Hepatocyte (in vitro differentiated cells): ENCODE results near the gene BRD3OS. TPM values are rescaled to one million over a fixed set of nuclear protein-coding genes. Genes with fewer than 3 reads are reported as not detected.
A peak's percentile ranks its signal among the peaks of the same experiment; 100 is the strongest.

Experiments
- DNase-seq: peaks from one replicate; pipeline ENCODE4 v3.0.0-alpha.2; 2016; ENCODE audit warnings: low spot score
- H2AFZ ChIP-seq: fragments of 200-600 bp; sonication (generic); 2 replicates; pipeline ENCODE4 v1.6.0; 2016; ENCODE audit warnings: antibody characterized with exemption, mild to moderate bottlenecking
- H3K27ac ChIP-seq: fragments of 200-600 bp; sonication (generic); 2 replicates; pipeline ENCODE4 v1.5.1; 2016; ENCODE audit warnings: mild to moderate bottlenecking
- H3K27me3 ChIP-seq: fragments of 200-600 bp; sonication (generic); 2 replicates; pipeline ENCODE4 v1.6.1; 2016
- H3K36me3 ChIP-seq: fragments of 200-600 bp; sonication (generic); replicated peaks from 2 replicates; pipeline ENCODE4 v1.5.1; 2016; ENCODE audit warnings: low read depth; ENCODE audit not compliant: insufficient read depth
- H3K4me1 ChIP-seq: fragments of 200-600 bp; sonication (generic); 2 replicates; pipeline ENCODE4 v1.5.1; 2016; ENCODE audit warnings: mild to moderate bottlenecking, moderate library complexity; ENCODE audit not compliant: insufficient read depth
- H3K4me2 ChIP-seq: fragments of 200-600 bp; sonication (generic); 2 replicates; pipeline ENCODE4 v1.6.0; 2016
- H3K4me3 ChIP-seq: fragments of 200-600 bp; sonication (generic); 2 replicates; pipeline ENCODE4 v1.5.1; 2016; ENCODE audit warnings: mild to moderate bottlenecking
- H3K79me2 ChIP-seq: fragments of 200-600 bp; sonication (generic); 2 replicates; pipeline ENCODE4 v1.6.0; 2017; ENCODE audit warnings: mild to moderate bottlenecking
- H3K9me2 ChIP-seq: fragments of 200-600 bp; sonication (generic); replicated peaks from 2 replicates; pipeline ENCODE4 v1.6.0; 2017; ENCODE audit warnings: mild to moderate bottlenecking; ENCODE audit not compliant: insufficient read depth
- H3K9me3 ChIP-seq: fragments of 200-600 bp; sonication (generic); 2 replicates; pipeline ENCODE4 v1.5.1; 2016; ENCODE audit warnings: low read depth, mild to moderate bottlenecking
- H4K20me1 ChIP-seq: fragments of 200-600 bp; sonication (generic); 2 replicates; pipeline ENCODE4 v1.6.0; 2016; ENCODE audit warnings: mild to moderate bottlenecking; ENCODE audit not compliant: insufficient read depth, poor library complexity, severe bottlenecking
- CTCF ChIP-seq: fragments of 200-600 bp; sonication (generic); IDR thresholded peaks from 2 replicates; pipeline ENCODE4 v1.5.1; 2016; ENCODE audit warnings: antibody characterized with exemption, mild to moderate bottlenecking; ENCODE audit not compliant: poor library complexity
- EZH2 ChIP-seq: fragments of 200-600 bp; sonication (generic); IDR thresholded peaks from 2 replicates; pipeline ENCODE4 v1.6.1; 2016; ENCODE audit warnings: antibody characterized with exemption, mild to moderate bottlenecking, borderline replicate concordance
- EZH2phosphoT487 ChIP-seq: fragments of 200-600 bp; sonication (generic); IDR thresholded peaks from one replicate; pipeline ENCODE4 v1.6.1; 2018; ENCODE audit warnings: antibody characterized with exemption, mild to moderate bottlenecking, low read depth, moderate library complexity; ENCODE audit not compliant: unreplicated experiment, severe bottlenecking
- WGBS: methylation state at CpG from one replicate; pipeline ENCODE4 v1.1.6; 2016; ENCODE audit warnings: low lambda C conversion rate; ENCODE audit errors: missing lambda C conversion rate; 5-methylcytosine and 5-hydroxymethylcytosine counted together
- polyA plus RNA-seq: library from polyadenylated mRNA; unstranded; fragments of >200 nt; fragmentation: Nextera tagmentation; extraction: Ambion mirVana; gene quantifications from 2 replicates; pipeline ENCODE4 v1.2.1, GENCODE V29; 2016
- total RNA-seq: library from RNA; depleted of rRNA; stranded (reverse); fragments of >200 nt; gene quantifications from 2 replicates; pipeline ENCODE4 v1.2.3, GENCODE V29; 2014

The BRD3OS gene
- total and polyA plus RNA-seq, 2 experiments from 2014 or later = 13.4 to 14.9 TPM

GRCh38 chr9:134053941-134054761 is 28.9 kb downstream of the BRD3OS start:
- DNase-seq = no peak
- H3K4me2 ChIP-seq = no peak overlapping the region
- H3K9me2 ChIP-seq = no peaks in the 10 kb centered on the region
- no peaks in the 10 kb centered on the region for H3K9me3 ChIP-seq
- no peak overlapping the region for H3K4me3 ChIP-seq
- peaks cover 39% of the 10 kb centered on the region for H3K4me1 ChIP-seq
- H4K20me1 ChIP-seq = peaks cover 69% of the 10 kb centered on the region
- H3K36me3 ChIP-seq = no peaks in the 10 kb centered on the region
- H3K27me3 ChIP-seq = no peaks in the 10 kb centered on the region
- H3K79me2 ChIP-seq = peaks cover 72% of the 10 kb centered on the region
- no peak overlapping the region for H3K27ac ChIP-seq
- TF ChIP-seq CTCF (no peak), EZH2 (no peak), EZH2phosphoT487 (no peak)
- WGBS = 93% methylated on average over 34 of the region's 44 CpGs
- H2AFZ ChIP-seq = no peak overlapping the region

GRCh38 chr9:134054891-134055811 is 29.9 kb downstream of the BRD3OS start:
- Histone ChIP-seq H2AFZ (no peak overlapping the region), H3K27me3 (no peaks in the 10 kb centered on the region), H3K4me3 (no peak overlapping the region), H4K20me1 (peaks cover 79% of the 10 kb centered on the region), H3K9me3 (no peaks in the 10 kb centered on the region), H3K27ac (no peak overlapping the region), H3K36me3 (no peaks in the 10 kb centered on the region), H3K4me2 (peak overlapping the region; percentile 47), H3K4me1 (peaks cover 44% of the 10 kb centered on the region), H3K9me2 (no peaks in the 10 kb centered on the region), H3K79me2 (peaks cover 82% of the 10 kb centered on the region)
- 89% methylated on average over 28 of the region's 28 CpGs for WGBS
- no peak for DNase-seq
- TF ChIP-seq EZH2 (no peak), CTCF (no peak), EZH2phosphoT487 (no peak)

- whole genome bisulfite sequencing = 76% methylated on average over 13 of the region's 13 CpGs
- Histone ChIP-seq H3K9me2 (no peaks in the 10 kb centered on the region), H3K4me3 (no peak overlapping the region), H4K20me1 (peaks cover 87% of the 10 kb centered on the region), H3K4me1 (peaks cover 44% of the 10 kb centered on the region), H3K79me2 (peaks cover 91% of the 10 kb centered on the region), H3K36me3 (no peaks in the 10 kb centered on the region), H2AFZ (no peak overlapping the region), H3K27me3 (no peaks in the 10 kb centered on the region), H3K27ac (no peak overlapping the region), H3K4me2 (peak overlapping the region; percentile 47), H3K9me3 (no peaks in the 10 kb centered on the region)
- TF ChIP-seq EZH2phosphoT487 = no peak
- no peak for TF ChIP-seq CTCF
- no peak for TF ChIP-seq EZH2
- DNase-seq = peak; percentile 63
Measured at GRCh38 chr9:134055981-134056461, 30.7 kb downstream of the BRD3OS start.
